K562 (cell line): ENCODE measurements around the gene DDX20.

Experiments
- HDAC6 ChIP-seq: IDR thresholded peaks from 2 replicates; pipeline ENCODE4 v1.6.1; 2012; ENCODE audit warnings: low read depth, mild to moderate bottlenecking, control low read depth, inconsistent platforms, low read length, moderate library complexity
- JUND ChIP-seq, 2 experiments: IDR thresholded peaks; 2 replicates in 1 of 2; 3 replicates in 1 of 2; pipeline ENCODE4 v1.6.1; 2011; ENCODE audit warnings: borderline replicate concordance in 2 of 2, low read depth in 2 of 2, low read length in 2 of 2, improper control_type of control experiment in 1 of 2, missing biosample characterization in 1 of 2, missing genetic modification characterization in 1 of 2, missing genetic modification reagents in 1 of 2
- MAZ ChIP-seq, 2 experiments: fragments of 450-650 bp in 1 of 2; sonication (generic) in 1 of 2; formaldehyde crosslinking; IDR thresholded peaks in 1 of 2; conservative IDR thresholded peaks in 1 of 2; 2 replicates each; pipeline versions ENCODE4 v1.4.0 to v1.5.0; 2020; ENCODE audit warnings: mild to moderate bottlenecking in 1 of 2, missing genetic modification reagents in 1 of 2
- SAFB2 ChIP-seq: fragments of 200-400 bp; formaldehyde crosslinking; IDR thresholded peaks from 2 replicates; pipeline ENCODE4 v1.6.1; 2018; ENCODE audit warnings: borderline replicate concordance, low read length, low read depth, moderate library complexity; ENCODE audit not compliant: severe bottlenecking
- TCF7L2 ChIP-seq: fragments of 150-350 bp; IDR thresholded peaks from 2 replicates; pipeline ENCODE4 v1.6.1; 2016; ENCODE audit warnings: low read depth, mild to moderate bottlenecking, low read length, moderate library complexity
- ZNF175 ChIP-seq: fragments of 200-800 bp; sonication (Bioruptor generic); IDR thresholded peaks from 2 replicates; pipeline ENCODE4 v1.6.1; 2016; ENCODE audit warnings: low read depth, mild to moderate bottlenecking, missing genetic modification characterization, missing compliant biosample characterization
- TF ChIP-seq, protein P1 (sequence below), 3 experiments: IDR thresholded peaks in 2 of 3; conservative IDR thresholded peaks in 1 of 3; 2 replicates each; pipeline ENCODE4 v1.5.1; 2011 to 2012; ENCODE audit warnings: low read length in 3 of 3, mild to moderate bottlenecking in 3 of 3, control low read depth in 2 of 3, improper control_type of control experiment in 1 of 3, inconsistent platforms in 1 of 3, low read depth in 1 of 3, mixed read lengths in 1 of 3, moderate library complexity in 1 of 3; ENCODE audit not compliant: insufficient read depth in 2 of 3

DNA sequence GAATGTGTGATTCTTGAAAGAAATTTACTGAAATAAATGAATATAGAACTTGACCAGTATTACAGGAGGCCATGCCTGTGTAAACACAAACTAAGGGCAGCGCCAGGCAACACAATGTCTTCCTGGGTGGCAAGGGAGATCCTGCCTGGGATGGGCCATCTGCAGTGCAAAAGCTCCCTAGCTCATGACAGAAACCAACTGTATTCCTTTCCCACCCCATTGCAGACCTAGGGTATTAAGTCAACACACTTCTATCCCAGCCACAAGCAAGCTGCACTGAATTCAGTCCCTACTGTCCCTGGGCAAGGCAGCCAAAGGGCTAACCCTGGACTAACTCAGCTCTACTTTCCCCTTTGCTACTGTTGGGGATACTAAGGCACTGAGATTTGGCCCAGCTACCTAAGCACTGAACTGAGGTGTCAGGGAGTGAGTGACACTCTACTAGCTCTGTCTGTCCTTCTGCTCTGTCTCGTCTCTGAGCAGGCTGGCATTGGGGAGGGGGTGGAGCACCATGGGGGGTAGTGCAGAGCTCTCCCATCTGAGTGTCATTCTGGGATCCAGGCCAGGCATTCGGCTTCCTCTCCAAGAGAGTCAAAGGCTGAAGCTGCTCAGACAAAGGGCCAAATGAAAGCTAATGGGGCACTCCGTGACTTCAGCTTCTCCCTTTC, 19.0 kb upstream of the DDX20 start:
- no peak for TF ChIP-seq MAZ (CRISPR knock-in tag; conservative IDR thresholded peaks at IDR 0.05 in 1 of 2, IDR thresholded peaks at IDR 0.05 in 1 of 2)
- TF ChIP-seq, protein P1, sequence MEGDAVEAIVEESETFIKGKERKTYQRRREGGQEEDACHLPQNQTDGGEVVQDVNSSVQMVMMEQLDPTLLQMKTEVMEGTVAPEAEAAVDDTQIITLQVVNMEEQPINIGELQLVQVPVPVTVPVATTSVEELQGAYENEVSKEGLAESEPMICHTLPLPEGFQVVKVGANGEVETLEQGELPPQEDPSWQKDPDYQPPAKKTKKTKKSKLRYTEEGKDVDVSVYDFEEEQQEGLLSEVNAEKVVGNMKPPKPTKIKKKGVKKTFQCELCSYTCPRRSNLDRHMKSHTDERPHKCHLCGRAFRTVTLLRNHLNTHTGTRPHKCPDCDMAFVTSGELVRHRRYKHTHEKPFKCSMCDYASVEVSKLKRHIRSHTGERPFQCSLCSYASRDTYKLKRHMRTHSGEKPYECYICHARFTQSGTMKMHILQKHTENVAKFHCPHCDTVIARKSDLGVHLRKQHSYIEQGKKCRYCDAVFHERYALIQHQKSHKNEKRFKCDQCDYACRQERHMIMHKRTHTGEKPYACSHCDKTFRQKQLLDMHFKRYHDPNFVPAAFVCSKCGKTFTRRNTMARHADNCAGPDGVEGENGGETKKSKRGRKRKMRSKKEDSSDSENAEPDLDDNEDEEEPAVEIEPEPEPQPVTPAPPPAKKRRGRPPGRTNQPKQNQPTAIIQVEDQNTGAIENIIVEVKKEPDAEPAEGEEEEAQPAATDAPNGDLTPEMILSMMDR (IDR thresholded peaks at IDR 0.05 in 2 of 3, conservative IDR thresholded peaks at IDR 0.05 in 1 of 3; ENCODE audit: insufficient read depth in 2 of 3, low read depth in 1 of 3, low read length in 3 of 3), result no peak
- TF ChIP-seq SAFB2, result no peak
- no peak for TF ChIP-seq ZNF175 (CRISPR knock-in tag)
- TF ChIP-seq JUND (IDR thresholded peaks at IDR 0.05; ENCODE audit: borderline replicate concordance, low read depth, low read length), result no peak
- TF ChIP-seq JUND (tag; IDR thresholded peaks at IDR 0.05; ENCODE audit: borderline replicate concordance, low read depth, low read length), result no peak
- TF ChIP-seq HDAC6, result no peak
- no peak for TF ChIP-seq TCF7L2
